ENCODE data around the gene RPAIN.

DNA sequence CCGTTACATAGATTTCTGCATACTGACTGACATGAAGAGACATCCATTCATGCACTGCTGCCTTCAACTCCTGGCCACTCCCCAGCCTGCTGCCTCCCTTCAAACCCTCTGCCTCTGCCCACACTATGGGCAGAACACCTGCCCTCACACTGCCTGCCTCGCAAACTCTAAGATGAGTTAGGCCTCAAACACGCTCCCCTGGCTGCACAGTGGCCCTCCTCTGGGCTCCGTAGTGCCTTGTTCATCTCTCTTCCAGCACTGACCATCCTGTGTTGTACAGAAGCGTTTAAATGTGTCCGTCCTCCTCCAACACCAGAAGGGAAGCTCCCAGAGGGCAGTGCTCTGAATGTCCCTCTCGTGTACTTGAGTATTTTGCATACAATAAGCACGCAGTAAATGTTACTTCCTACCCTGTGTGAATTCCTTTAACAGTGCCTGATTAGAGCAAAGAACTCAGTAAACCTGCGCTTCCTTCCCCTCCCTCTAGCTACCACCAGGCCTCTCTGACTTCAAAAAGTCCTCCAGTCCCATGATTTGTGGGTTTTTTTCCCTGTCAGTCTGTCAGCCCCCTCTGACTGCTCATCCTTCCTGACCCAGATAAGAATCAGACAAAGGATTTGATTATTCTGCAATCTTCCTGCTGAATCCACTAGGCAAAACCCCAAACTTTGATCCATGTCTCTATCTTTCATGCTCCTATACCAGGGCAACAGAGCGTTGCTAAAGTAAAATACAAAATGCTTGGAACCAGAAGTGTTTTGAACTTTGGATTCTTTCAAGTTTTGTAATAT is 44.9 kb downstream of the RPAIN start:
- TF ChIP-seq POLR2A (IDR thresholded peaks at IDR 0.05; ENCODE audit: low read length) (no peak), GATA1 (IDR thresholded peaks at IDR 0.05; ENCODE audit: low read depth, low read length) (no peak)

All from erythroblast (primary cell).